Gastroesophageal sphincter (tissue), 4 donors: ENCODE results near the gene ARID1A. TPM values are rescaled to one million over a fixed set of nuclear protein-coding genes. Genes with fewer than 3 reads are reported as not detected.
A peak's percentile ranks its signal among the peaks of the same experiment; 100 is the strongest.

ENCODE experiments used
- ATAC-seq: fragments of 150-250 bp; one replicate; pipeline ENCODE4 v1.9.1; 2016; ENCODE audit warnings: mild to moderate bottlenecking, moderate library complexity
- H3K27ac ChIP-seq, 4 donors: fragments of 200-600 bp; sonication (generic) in 3 of 4; 1 replicate in 3 of 4; 2 replicates in 1 of 4; pipeline ENCODE4 v1.5.1; 2016 to 2019
- H3K27me3 ChIP-seq: fragments of 200-600 bp; sonication (generic); one replicate; pipeline ENCODE4 v1.5.1; 2019
- H3K36me3 ChIP-seq, 2 donors: fragments of 200-600 bp; sonication (generic); one replicate each; pipeline ENCODE4 v1.5.1; 2019; ENCODE audit warnings: control low read depth in 1 of 2
- H3K4me1 ChIP-seq, 3 donors: fragments of 200-600 bp; sonication (generic); 1 replicate in 2 of 3; 2 replicates in 1 of 3; pipeline ENCODE4 v1.5.1; 2016 to 2019; ENCODE audit warnings: control low read depth in 2 of 3
- H3K4me3 ChIP-seq, 2 donors: fragments of 200-600 bp; sonication (generic); one replicate each; pipeline ENCODE4 v1.5.1; 2019; ENCODE audit warnings: mild to moderate bottlenecking in 1 of 2, moderate library complexity in 1 of 2
- H3K9me3 ChIP-seq, 3 donors: fragments of 200-600 bp; sonication (generic); one replicate each; pipeline ENCODE4 v1.5.1; 2017 to 2019; ENCODE audit warnings: control low read depth in 2 of 3
- EP300 ChIP-seq: sonication (generic); formaldehyde crosslinking; IDR thresholded peaks from one replicate; pipeline ENCODE4 v1.6.1; 2017; ENCODE audit warnings: antibody characterized with exemption, mild to moderate bottlenecking
- POLR2A ChIP-seq, 2 donors: fragments of 450-650 bp; IDR thresholded peaks; one replicate each; pipeline ENCODE4 v1.6.1; 2017; ENCODE audit warnings: antibody characterized with exemption in 2 of 2, mild to moderate bottlenecking in 2 of 2, moderate library complexity in 1 of 2
- POLR2AphosphoS5 ChIP-seq: sonication (generic); formaldehyde crosslinking; IDR thresholded peaks from one replicate; pipeline ENCODE4 v1.6.1; 2017; ENCODE audit warnings: antibody characterized with exemption
- WGBS, 2 donors: methylation state at CpG; one replicate each; pipeline ENCODE4 v1.1.5; 2018; ENCODE audit warnings: low coverage in 1 of 2; 5-methylcytosine and 5-hydroxymethylcytosine counted together
- total RNA-seq, 4 donors: library from RNA; depleted of rRNA; stranded (reverse); fragments of >200 nt; gene quantifications; one replicate each; pipeline ENCODE4 v1.1.0, GENCODE V29; 2016
- TF ChIP-seq, protein P1 (sequence below), 4 experiments: fragments of 200-600 bp in 2 of 4; fragments of 450-650 bp in 2 of 4; sonication (generic) in 1 of 4; IDR thresholded peaks; one replicate each; pipeline ENCODE4 v1.5.1; 2017 to 2019; ENCODE audit warnings: antibody characterized with exemption in 4 of 4, mild to moderate bottlenecking in 2 of 4, moderate library complexity in 2 of 4

Gene ARID1A
- total RNA-seq, 4 donors from 2014 or later, result 28.2 to 64.2 (median 42.6) TPM

DNA sequence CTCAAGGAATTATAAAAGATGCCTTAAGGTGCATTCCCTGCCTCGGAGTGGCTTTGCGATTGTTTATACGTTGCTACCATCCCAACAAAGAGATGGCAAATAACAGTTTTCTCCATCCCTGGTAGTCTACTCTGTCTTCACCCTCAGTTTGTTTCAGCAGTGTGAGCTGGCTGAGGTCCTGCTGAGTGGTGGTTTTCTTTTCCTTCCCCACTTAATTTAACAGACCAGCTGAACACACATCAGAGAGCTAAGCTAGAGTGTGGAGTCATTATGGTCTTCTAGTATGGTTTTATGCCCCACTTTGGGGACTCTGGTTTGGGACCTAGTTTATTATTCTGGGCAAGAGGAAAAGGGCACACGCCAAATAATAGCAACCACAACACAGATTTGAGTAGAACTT lies 94.1 kb downstream of the ARID1A start:
- no peak for ATAC-seq
- WGBS, 2 donors, result 55% methylated on average over 4 of the region's 4 CpGs; no CpG with 5 or more reads in 1 of the 2 donors
- no peaks in the 10 kb centered on the region for H3K27me3 ChIP-seq
- peaks cover 2 to 55% (median 15%) of the 10 kb centered on the region in 3 donors for H3K4me1 ChIP-seq
- peaks cover 0 to 42% of the 10 kb centered on the region in 2 donors for H3K36me3 ChIP-seq
- no peak overlapping the region for H3K4me3 ChIP-seq
- peak overlapping the region in 1 of 4 donors; percentile 99 for H3K27ac ChIP-seq
- no peaks in the 10 kb centered on the region for H3K9me3 ChIP-seq
- TF ChIP-seq POLR2AphosphoS5 (no peak), POLR2A (IDR thresholded peaks at IDR 0.05) (no peak), EP300 (no peak)
- TF ChIP-seq, protein P1, sequence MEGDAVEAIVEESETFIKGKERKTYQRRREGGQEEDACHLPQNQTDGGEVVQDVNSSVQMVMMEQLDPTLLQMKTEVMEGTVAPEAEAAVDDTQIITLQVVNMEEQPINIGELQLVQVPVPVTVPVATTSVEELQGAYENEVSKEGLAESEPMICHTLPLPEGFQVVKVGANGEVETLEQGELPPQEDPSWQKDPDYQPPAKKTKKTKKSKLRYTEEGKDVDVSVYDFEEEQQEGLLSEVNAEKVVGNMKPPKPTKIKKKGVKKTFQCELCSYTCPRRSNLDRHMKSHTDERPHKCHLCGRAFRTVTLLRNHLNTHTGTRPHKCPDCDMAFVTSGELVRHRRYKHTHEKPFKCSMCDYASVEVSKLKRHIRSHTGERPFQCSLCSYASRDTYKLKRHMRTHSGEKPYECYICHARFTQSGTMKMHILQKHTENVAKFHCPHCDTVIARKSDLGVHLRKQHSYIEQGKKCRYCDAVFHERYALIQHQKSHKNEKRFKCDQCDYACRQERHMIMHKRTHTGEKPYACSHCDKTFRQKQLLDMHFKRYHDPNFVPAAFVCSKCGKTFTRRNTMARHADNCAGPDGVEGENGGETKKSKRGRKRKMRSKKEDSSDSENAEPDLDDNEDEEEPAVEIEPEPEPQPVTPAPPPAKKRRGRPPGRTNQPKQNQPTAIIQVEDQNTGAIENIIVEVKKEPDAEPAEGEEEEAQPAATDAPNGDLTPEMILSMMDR (IDR thresholded peaks at IDR 0.05), result no peak

DNA sequence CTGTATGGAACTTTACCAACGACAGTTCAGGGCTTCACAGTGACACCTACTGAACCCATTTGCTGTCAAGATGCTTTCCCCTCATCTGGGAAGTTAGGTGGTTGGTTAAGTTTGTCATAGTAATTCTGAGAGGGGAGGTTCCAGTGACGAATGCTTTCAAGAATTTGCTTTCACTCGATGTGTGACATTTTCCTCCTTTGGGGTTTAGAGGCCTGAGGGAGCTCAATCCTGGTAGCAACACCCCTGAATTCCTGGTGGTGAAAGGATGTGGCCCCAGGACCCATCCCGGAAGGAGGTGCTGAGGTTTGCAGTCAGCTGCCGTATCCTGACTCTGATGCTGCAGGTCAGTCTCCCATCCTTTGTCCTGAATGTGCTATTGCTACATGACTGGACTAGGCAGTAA lies 94.7 kb downstream of the ARID1A start:
- TF ChIP-seq, protein P1 (IDR thresholded peaks at IDR 0.05), result no peak
- no peak for TF ChIP-seq POLR2A (IDR thresholded peaks at IDR 0.05)
- Histone ChIP-seq H3K27me3 (no peaks in the 10 kb centered on the region), H3K36me3 (peaks cover 0 to 48% of the 10 kb centered on the region in 2 donors), H3K4me3 (no peak overlapping the region), H3K27ac (no peak overlapping the region), H3K9me3 (no peaks in the 10 kb centered on the region), H3K4me1 (peaks cover 2 to 49% (median 13%) of the 10 kb centered on the region in 3 donors)
- no peak for ATAC-seq
- WGBS, 2 donors, result 50 to 67% methylated on average over 1 to 3 of the region's 5 CpGs

DNA sequence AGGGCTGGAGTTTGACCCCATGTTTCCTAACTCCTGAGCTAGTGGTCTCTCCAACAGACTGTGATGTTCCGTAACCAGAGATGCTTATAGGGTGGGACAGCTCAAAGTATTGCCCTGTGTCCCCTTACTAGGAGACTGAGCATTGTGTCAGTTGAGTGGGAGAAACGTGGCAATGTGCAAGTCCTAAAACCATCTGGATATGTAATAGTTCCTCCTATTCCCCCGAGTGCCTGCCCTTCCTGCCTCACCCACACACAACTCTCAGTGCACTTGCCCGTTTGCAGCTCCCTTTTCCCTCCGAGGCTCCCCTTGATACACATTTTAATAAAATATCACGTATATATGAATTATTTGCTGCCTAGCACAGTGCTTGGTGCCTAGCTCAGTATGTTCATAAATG lies 95.3 kb downstream of the ARID1A start:
- TF ChIP-seq, protein P1 (IDR thresholded peaks at IDR 0.05), result no peak
- TF ChIP-seq EP300 (no peak), POLR2A (IDR thresholded peaks at IDR 0.05) (no peak), POLR2AphosphoS5 (no peak)
- no peaks in the 10 kb centered on the region for H3K9me3 ChIP-seq
- peaks cover 0 to 43% (median 7%) of the 10 kb centered on the region in 3 donors for H3K4me1 ChIP-seq
- H3K4me3 ChIP-seq, result no peak overlapping the region
- H3K27ac ChIP-seq, result no peak overlapping the region
- 56 to 69% methylated on average over 5 to 6 of the region's 6 CpGs for WGBS, 2 donors
- no peak for ATAC-seq
- no peaks in the 10 kb centered on the region for H3K27me3 ChIP-seq
- H3K36me3 ChIP-seq, result peaks cover 0 to 52% of the 10 kb centered on the region in 2 donors

DNA sequence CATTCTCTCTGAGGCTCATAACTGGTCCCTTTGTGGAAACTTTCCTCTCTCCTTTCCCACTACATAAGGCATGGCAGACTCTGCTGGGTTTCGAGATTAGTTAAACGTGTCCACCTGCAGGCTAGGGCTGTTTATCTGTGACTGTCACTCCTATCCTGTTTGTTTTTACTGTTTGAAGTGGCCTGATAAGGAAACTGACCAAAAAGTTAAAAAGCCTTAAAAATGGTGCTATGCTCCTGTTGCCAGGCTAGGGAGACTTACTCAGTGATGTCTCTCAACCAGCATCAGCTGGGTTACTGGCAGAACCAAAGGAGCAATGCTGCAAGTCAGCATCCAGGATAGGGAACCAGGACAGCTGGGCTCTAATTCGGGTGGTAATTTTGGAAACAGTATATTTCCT lies 95.8 kb downstream of the ARID1A start:
- WGBS, 2 donors, result 60 to 76% methylated on average over 1 to 3 of the region's 3 CpGs
- ATAC-seq, result no peak
- no peak overlapping the region for H3K4me3 ChIP-seq
- no peak overlapping the region for H3K27ac ChIP-seq
- H3K27me3 ChIP-seq, result no peaks in the 10 kb centered on the region
- peaks cover 0 to 38% (median 4%) of the 10 kb centered on the region in 3 donors for H3K4me1 ChIP-seq
- no peaks in the 10 kb centered on the region for H3K9me3 ChIP-seq
- TF ChIP-seq POLR2A (IDR thresholded peaks at IDR 0.05), result no peak
- no peak for TF ChIP-seq EP300
- TF ChIP-seq, protein P1 (IDR thresholded peaks at IDR 0.05), result no peak
- TF ChIP-seq POLR2AphosphoS5, result no peak
- H3K36me3 ChIP-seq, result peaks cover 0 to 57% of the 10 kb centered on the region in 2 donors

DNA sequence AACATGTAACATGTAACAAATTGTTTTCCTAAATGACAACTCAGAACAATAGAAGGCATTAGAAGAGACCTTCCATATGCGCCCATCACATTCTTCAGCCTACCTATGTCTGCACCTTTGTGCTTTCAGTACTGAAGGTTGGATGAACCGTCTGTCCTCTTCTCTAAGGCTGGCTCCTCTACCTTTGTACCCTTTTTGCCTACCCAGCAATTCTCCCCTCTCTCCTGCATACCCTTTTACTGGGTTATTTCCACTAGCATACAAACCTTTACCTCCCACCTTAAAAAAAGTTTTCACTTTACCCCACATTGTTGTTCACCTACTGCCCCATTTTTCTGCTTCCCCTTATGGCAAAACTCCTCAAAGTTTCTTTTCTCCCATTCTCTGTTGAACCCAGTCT lies 97.1 kb downstream of the ARID1A start:
- H3K27ac ChIP-seq, result no peak overlapping the region
- TF ChIP-seq EP300 (no peak), POLR2AphosphoS5 (no peak), POLR2A (IDR thresholded peaks at IDR 0.05) (no peak)
- TF ChIP-seq, protein P1 (IDR thresholded peaks at IDR 0.05), result no peak
- no peaks in the 10 kb centered on the region for H3K27me3 ChIP-seq
- H3K36me3 ChIP-seq, result peaks cover 0 to 67% of the 10 kb centered on the region in 2 donors
- 93 to 100% methylated on average over 1 to 2 of the region's 2 CpGs for WGBS, 2 donors
- H3K9me3 ChIP-seq, result no peaks in the 10 kb centered on the region
- H3K4me1 ChIP-seq, result peaks cover 0 to 41% (median 0%) of the 10 kb centered on the region in 3 donors
- ATAC-seq, result no peak
- no peak overlapping the region for H3K4me3 ChIP-seq
